Ureter (tissue), 1 donor: ENCODE measurements around the gene PUSL1. TPM values are rescaled to one million over a fixed set of nuclear protein-coding genes. Genes with fewer than 3 reads are reported as not detected.

Experiments
- DNase-seq: peaks from one replicate; pipeline ENCODE4 v3.0.0-alpha.2; 2020; ENCODE audit warnings: low spot score
- total RNA-seq: library from RNA; stranded (reverse); gene quantifications from one replicate; pipeline ENCODE4 v1.2.4, GENCODE V29; 2023
- donor health status: DM: yes; HTN: yes; CAD: no.

The PUSL1 gene
- total RNA-seq, 1 donor from 2014 or later, result 29.0 TPM

DNA sequence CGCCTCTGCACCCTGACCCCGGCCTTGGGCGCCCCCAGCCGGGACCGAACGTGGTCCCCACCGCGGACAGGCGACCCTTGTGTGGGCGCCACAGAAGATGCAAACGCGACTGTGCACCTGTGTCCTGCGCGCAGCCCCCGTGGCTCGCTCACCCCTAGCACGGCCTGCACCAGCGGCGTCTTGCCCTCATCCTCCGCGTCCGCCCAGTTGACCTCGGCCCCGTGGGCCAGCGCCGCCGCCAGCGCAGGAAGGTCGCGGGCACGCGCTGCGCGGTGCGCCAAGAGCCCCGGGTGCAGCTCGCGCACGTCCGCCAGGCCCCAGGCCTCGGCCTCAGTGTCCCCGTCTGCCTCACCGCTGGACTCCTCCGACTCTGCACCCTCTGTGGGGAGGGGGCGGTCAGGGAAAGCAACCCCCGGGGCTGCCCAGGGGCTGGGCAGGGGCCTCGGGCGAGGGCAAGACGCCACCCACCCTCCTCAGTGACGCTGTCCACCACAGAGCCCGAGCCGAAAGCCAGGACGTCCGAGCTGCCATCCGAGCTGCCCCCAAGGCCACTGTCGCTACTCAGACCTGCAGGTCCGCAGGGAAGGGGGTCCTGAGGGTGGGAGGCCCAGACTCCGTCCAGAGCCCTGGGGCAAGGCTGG lies 14.0 kb upstream of the PUSL1 start:
- DNase-seq, result no peak

GRCh38 chr1:1295154-1295923 lies 13.1 kb upstream of the PUSL1 start:
- DNase-seq, result no peak

DNA sequence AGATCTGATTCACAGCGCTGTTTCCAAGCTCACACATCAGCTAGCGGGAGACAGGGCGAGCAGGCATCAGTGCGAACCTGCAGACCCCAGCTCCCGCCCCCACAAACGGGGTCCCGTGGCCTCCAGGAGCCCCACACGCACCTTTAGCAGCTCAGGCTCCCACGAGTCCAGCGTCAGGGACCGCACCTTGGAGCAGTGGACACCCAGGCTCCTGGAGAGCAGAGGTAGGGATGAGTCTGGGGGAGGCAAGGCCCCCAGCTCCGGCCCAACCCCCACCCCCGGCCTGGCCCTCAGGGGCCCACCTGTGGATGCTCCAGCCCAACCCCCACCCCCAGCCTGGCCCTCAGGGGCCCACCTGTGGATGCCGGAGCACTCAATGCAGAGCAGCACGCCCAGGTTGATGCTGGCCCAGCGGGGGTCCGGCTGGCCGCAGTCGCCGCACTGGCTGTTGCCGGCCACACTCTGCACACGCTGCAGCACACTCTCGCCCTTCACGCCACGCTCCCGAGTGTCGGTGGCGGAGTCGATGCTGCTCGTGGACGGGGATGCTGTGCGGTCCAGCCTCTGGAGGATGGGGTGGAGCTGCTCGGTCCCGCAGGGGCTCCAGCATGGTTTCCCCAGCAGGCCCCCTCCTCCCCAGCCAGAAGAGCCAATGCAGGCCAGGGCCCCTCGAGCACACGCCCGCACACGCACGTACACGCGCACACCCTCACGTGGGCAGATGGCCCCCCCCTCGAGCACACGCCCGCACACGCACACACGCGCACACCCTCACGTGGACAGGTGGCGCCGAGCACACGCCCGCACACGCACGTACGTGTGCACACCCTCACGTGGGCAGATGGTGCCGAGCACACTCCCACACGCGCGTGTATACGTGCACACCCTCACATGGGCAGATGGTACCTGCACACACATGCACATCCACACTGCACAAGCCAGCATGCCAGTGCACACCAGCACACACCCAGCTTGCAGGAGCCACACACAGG lies 12.0 kb upstream of the PUSL1 start:
- no peak for DNase-seq

GRCh38 chr1:1297802-1298424 lies 10.5 kb upstream of the PUSL1 start:
- no peak for DNase-seq

- DNase-seq, result no peak
These were observed 9.3 kb upstream of the PUSL1 start for GRCh38 chr1:1298861-1299685.

- no peak for DNase-seq
These were observed 8.6 kb upstream of the PUSL1 start for GRCh38 chr1:1299686-1300351.

DNA sequence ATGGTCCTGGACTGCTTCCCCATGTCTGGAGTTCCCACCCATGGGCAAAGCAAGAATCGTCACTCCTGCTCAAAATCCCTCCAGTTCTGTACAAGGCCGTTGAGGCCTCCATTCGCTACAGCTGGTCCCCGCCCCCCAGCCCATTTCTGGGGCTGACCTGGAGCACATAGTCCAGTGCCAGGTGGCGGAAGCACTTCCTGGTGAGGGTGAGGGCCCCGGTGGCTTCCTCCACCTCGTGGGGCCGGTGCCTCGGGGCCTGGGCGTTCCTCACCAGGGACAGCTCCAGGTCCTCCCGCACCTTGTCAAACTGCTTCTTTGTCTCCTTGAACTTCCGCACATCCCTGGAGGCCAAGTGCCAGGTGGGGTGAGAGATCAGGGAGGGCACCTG lies 8.1 kb upstream of the PUSL1 start:
- no peak for DNase-seq

GRCh38 chr1:1302006-1302430 lies 6.4 kb upstream of the PUSL1 start:
- no peak for DNase-seq

- DNase-seq, result peak; percentile 75
These were observed 5.4 kb upstream of the PUSL1 start for GRCh38 chr1:1302951-1303509.

DNA sequence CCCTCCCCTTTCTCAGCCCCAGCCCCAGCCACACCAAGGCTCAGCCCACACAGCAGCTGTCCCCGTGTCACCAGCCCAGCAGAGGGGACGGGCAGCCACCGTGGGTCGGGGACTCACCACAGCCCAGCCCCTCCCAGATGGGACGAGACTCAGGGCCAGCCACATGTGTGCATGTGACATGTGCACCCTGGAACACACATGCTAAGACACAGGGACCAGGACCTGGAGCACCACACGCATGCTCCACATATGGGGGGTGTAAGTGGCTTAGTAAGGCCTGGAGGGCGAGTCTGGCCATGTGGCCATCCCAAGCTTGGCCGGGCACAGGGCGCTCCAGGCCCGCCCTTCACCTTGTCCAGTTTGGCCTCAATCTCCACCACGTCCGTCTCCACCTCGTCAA lies 4.7 kb upstream of the PUSL1 start:
- no peak for DNase-seq

DNA sequence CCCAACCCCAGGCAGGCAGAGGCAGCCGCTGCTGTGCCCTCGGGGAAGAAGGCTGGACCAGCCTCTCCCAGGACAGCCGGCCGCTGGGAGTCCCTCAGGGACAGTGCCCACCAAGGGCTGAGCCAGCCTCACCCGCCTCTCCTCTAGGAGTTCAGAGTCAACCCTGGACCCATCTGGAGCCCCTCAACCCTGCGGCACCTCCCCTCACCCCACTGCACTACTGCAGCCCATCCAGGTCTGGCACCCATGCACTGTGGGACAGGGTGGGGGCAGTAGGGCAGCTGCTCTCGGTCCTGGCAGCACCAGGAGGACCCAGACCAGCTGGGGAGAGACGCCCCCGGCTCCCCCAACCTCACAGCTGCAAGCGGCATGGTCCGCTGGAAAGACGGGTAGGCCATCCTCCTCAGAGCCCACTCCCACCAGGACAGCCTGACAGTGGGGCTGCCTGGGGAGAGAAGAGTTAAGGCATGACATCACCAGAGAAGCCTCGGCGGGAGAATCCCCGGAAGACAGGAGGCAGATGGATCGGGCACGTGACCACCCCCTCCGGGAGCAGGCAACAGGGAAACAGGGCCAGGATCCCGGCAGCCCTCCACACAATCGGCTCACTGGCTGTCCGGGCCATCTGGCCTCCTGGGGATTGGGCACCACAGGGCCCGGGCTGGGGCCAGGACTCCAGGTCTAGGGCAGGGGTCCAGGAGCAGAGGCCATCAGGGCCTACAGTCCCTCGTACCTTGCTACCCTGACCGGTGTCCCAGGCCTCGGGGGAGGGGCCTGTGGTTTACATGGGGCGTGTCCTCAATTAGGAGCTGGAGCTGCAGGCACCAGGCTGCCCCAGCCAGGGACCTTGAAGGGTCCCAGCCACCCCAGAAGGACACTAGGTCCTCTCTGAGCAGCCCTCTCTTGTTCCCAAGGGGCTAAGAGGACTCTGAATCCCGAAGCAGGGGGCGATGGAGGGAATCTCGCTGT lies 3.8 kb upstream of the PUSL1 start:
- DNase-seq, result peak; percentile 84

DNA sequence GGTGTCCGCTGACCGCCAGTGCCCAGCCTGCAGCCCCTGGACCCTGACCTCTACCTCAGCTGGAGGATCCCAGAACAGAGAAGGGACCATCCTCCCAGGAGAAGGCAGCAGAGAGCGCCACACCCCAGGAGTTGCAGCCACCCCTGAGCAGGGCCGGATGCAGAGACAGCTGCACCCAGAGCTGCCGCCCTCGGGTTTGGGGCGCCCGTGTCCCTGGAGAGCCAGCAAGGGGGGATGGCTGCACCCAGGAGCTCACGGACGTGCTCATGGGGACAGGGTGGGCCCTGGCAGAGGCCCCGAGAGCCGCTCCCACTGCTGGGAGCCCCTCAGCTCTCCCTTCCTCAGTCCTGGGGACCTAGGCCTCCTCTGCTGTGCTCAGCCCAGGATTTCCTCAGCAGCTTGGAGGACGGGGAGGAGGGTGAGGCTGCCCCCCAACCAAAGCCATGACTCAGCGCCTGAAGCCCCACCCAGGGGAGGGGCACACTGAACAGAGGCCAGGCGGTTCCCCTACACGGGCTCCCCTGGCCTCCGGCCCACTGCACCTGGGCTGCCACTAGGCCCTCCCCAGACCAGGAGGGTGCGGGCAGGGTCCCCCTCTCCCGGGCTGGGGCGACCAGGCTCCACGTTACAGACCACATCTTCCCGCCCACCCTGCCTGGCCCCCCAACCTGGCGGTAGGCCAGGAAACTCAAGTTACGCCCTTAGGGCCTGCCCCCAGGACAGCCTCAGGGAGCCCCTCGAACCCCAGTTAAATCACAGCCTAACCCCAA lies 2.9 kb upstream of the PUSL1 start:
- DNase-seq, result peak; percentile 89

- DNase-seq, result no peak
These were observed 2.2 kb upstream of the PUSL1 start for GRCh38 chr1:1306070-1306660.

DNA sequence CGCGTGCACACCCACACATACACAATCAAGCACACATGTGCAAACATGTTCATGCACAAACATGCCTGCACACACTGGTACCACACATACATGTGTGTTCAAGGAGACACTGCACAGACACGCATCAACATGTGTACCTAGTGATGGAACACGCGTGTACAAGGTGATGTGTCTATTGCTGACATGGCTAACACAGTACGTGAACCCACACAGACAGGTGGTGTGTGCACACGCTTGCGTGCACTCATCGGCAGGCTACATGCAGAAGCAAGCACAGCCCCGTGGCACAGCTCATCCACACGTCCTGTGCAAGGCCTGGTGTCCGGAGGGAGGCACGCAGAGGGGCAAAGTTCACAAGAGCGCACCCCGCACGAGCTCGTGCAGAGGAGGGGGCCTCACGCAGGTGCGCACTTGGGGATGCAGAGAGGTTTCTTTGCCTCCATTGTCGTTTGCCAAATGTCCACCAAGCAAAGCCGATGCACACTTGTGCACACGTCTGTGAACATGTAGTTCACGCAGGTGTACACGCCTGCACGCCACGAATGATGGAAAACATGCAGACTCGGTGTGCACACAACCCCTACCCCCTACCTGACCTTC lies 1.6 kb upstream of the PUSL1 start:
- DNase-seq, result no peak

DNA sequence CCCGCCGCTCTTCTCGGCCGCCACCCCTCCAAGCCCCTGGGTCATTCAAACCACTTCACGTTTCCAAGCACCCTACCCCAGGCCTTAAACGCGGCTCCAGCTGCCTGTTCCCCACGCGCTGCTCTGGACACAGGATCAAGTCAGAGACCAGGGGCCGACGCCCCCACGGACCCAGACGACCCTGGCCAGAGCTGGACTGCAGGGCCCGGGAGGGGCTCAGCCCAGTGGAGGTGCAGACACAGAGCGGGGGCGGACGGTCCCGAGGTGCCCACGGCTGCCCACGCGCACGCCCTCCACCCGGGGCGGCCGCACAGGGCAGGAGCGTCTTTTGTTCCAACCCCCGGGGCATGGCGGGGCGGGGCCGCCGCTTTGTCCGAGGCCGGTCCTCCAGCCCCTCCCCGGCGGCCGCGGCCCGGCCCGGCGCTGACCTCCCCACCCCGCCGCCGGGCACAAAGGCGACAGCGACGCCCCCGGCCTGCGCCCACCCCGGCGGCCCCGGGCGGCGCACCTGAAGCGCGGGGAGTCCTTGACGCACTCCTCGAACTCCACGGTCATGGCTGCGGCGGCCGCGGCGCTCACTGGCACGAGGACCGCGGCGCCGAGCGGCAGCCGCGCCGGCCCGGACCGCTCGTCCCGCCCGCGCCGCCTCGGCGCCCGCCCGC lies 1.0 kb upstream of the PUSL1 start:
- no peak for DNase-seq

DNA sequence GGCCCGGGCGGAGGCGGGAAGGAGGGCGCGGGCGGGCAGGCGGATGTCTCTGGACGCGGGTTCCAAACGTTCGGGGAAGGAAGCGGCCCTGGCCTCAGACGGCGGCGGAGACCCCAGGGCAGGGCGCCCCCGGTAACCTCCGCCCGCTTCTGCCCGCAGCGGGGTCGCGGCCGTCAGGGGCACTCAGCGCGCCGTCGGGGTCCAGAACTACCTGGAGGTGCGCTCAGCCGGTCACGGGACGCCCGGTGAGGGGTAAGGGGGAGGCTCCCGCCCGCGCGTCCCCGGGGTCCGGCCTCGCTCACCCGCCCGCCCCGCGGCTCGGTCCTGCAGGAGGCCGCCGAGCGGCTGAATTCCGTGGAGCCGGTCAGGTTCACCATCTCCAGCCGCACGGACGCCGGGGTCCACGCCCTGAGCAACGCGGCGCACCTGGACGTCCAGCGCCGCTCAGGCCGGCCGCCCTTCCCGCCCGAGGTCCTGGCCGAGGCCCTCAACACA lies 406 bp downstream of the PUSL1 start:
- no peak for DNase-seq
